ENCODE results near the gene RBMS1. TPM values are rescaled to one million over a fixed set of nuclear protein-coding genes. Genes with fewer than 3 reads are reported as not detected.

RBMS1 gene
- total and polyA plus RNA-seq, 2 of the 4 experiments (the other 2 are of a cell fraction) = 43.5 to 64.9 TPM

DNA sequence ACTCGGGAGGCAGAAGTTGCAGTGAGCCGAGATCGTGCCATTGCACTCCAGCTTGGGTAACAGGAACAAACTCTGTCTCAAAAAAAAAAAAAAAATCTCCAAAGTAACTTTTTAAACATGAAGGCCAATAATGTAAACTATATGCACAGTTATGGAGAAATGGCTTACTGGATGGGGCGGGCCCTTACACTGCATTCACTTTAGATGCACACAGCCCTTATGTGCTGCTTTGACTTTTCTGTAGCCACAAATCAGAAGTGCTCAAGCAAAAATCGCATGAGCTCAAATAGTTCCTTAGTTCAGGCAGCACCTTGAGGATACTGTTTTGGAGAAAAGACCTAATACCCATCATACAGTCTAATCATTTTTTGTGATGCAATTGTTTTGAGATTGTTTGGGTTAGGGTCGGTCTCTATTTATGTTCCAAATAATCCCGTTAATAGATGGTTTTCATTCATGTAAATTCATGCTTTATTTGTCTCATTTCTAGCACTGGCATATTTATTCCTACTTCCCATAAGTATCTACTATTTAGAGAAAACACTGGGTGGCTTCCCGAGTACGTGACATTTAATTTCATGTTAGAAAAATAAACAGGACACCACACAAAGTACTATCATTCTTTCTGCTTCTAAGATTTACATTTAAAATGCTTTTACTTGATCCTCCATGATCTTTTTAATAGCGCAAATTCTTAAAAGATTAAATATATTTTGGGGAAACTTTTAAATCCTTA, 34.7 kb downstream of the RBMS1 start:
- no peaks in the 10 kb centered on the region for H3K9me3 ChIP-seq (ENCODE audit: control insufficient read depth, insufficient read depth, low read length)
- peaks cover 18% of the 10 kb centered on the region for H4K20me1 ChIP-seq (ENCODE audit: insufficient read depth, low read length)
- 0 out of 2 replicates have a peak overlapping the region, but pooled peaks have one; percentile 32 for H2BK20ac ChIP-seq (ENCODE audit: low read depth, low read length)
- H2AK5ac ChIP-seq (ENCODE audit: low read depth, low read length) = peak overlapping the region; percentile 54; the same call in 1 of the 2 replicates
- peak overlapping the region; percentile 5; the same call in 1 of the 2 replicates for H3K4me3 ChIP-seq (ENCODE audit: insufficient read depth, low read depth, low read length)
- DNase-seq = peak; percentile 55
- no TSS peak for BruUV-seq (replicated peaks)
- H3K9me1 ChIP-seq (ENCODE audit: insufficient read depth, low read length) = peaks cover 11% of the 10 kb centered on the region
- H3K4me2 ChIP-seq (ENCODE audit: low read depth, low read length) = peak overlapping the region; percentile 81
- in situ Hi-C loops (cut with MboI; ENCODE audit: low sequenced_read_pairs) = no loop called here
- H2BK5ac ChIP-seq (ENCODE audit: low read depth, low read length, poor library complexity, severe bottlenecking) = peak overlapping the region; percentile 95
- peak overlapping the region; percentile 82 for H3K18ac ChIP-seq (ENCODE audit: low read depth, low read length)
- peak overlapping the region; percentile 63 for H4K91ac ChIP-seq (ENCODE audit: insufficient read depth, low read depth, low read length)
- intact Hi-C loops (cut with micrococcal nuclease) = no loop called here
- H3K9ac ChIP-seq (ENCODE audit: low read depth, low read length) = no peak overlapping the region
- peaks cover 39 to 70% of the 10 kb centered on the region in 2 experiments for H3K79me1 ChIP-seq (ENCODE audit: low read depth in 1 of 2, low read length in 2 of 2)
- ATAC-seq (ENCODE audit: low read depth) = peak; percentile 86
- dilution Hi-C loops (cut with HindIII; ENCODE audit: low sequenced_read_pairs, unreplicated experiment) = no loop called here
- WGBS, 2 experiments (ENCODE audit: extremely low coverage in 2 of 2, insufficient read length in 1 of 2) = no CpG with 5 or more reads among the region's 10 CpGs
- no peak overlapping the region for H2BK15ac ChIP-seq (ENCODE audit: low read depth, low read length)
- peaks cover 21% of the 10 kb centered on the region for H3K4me1 ChIP-seq (ENCODE audit: control insufficient read depth, insufficient read depth, low read length)
- H3K36me3 ChIP-seq (ENCODE audit: control insufficient read depth, insufficient read depth, low read length) = 0 out of 2 replicates have a peak, but pooled peaks cover 2% of the 10 kb centered on the region
- H3K23ac ChIP-seq (ENCODE audit: low read depth, low read length) = peak overlapping the region; percentile 79
- H2BK120ac ChIP-seq (ENCODE audit: low read depth, low read length) = peak overlapping the region; percentile 45
- peak overlapping the region; percentile 95 for H3K27ac ChIP-seq (ENCODE audit: insufficient read depth, low read length)
- peak overlapping the region; percentile 45; the same call in 1 of the 2 replicates for H3K56ac ChIP-seq (ENCODE audit: extremely low read depth, insufficient read depth, low read length)
- ChIA-PET POLR2A (ENCODE audit: unreplicated experiment) (interaction anchor here (0.6 kb wide), 1 partner anchor 790 kb away, joined by 3 read pairs; no protein-coding TSS in a partner anchor), CTCF (interaction anchor here (0.6 kb wide), 1 partner anchor 11 kb away, joined by 3 read pairs; no protein-coding TSS in a partner anchor)
- no peak overlapping the region for H2AFZ ChIP-seq (replicated peaks; ENCODE audit: low read length, poor library complexity)
- H3K4ac ChIP-seq (ENCODE audit: low read depth, low read length) = peak overlapping the region; percentile 64
- no peak overlapping the region for H2AK9ac ChIP-seq (replicated peaks; ENCODE audit: low read depth, low read length, poor library complexity)
- H4K5ac ChIP-seq (ENCODE audit: low read depth, low read length) = peak overlapping the region; percentile 84
- peak overlapping the region; percentile 41 for H3K14ac ChIP-seq (replicated peaks; ENCODE audit: low read depth, low read length)
- peak overlapping the region in 1 of 2 experiments; percentile 82; a peak in 3 of 4 replicates for H4K8ac ChIP-seq (ENCODE audit: low read depth in 2 of 2, low read length in 2 of 2)
- H3K27me3 ChIP-seq (ENCODE audit: control insufficient read depth, insufficient read depth, low read length) = no peaks in the 10 kb centered on the region
- TF ChIP-seq, protein P1, sequence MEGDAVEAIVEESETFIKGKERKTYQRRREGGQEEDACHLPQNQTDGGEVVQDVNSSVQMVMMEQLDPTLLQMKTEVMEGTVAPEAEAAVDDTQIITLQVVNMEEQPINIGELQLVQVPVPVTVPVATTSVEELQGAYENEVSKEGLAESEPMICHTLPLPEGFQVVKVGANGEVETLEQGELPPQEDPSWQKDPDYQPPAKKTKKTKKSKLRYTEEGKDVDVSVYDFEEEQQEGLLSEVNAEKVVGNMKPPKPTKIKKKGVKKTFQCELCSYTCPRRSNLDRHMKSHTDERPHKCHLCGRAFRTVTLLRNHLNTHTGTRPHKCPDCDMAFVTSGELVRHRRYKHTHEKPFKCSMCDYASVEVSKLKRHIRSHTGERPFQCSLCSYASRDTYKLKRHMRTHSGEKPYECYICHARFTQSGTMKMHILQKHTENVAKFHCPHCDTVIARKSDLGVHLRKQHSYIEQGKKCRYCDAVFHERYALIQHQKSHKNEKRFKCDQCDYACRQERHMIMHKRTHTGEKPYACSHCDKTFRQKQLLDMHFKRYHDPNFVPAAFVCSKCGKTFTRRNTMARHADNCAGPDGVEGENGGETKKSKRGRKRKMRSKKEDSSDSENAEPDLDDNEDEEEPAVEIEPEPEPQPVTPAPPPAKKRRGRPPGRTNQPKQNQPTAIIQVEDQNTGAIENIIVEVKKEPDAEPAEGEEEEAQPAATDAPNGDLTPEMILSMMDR (conservative IDR thresholded peaks at IDR 0.05; ENCODE audit: low read depth, low read length) = no peak
- TF ChIP-seq MXI1 (IDR thresholded peaks at IDR 0.05; ENCODE audit: borderline replicate concordance, low read depth, low read length) (no peak), RFX5 (IDR thresholded peaks at IDR 0.05; ENCODE audit: low read depth, low read length) (no peak), FOS (IDR thresholded peaks at IDR 0.05; ENCODE audit: low read depth, low read length) (no peak), SMC3 (IDR thresholded peaks at IDR 0.05; ENCODE audit: low read depth, low read length) (no peak), MAFK (IDR thresholded peaks at IDR 0.05; ENCODE audit: low read depth, low read length) (no peak), CHD1 (IDR thresholded peaks at IDR 0.05; ENCODE audit: low read depth, low read length) (no peak), MAZ (IDR thresholded peaks at IDR 0.05; ENCODE audit: borderline replicate concordance, low read depth, low read length) (no peak), RCOR1 (IDR thresholded peaks at IDR 0.05; ENCODE audit: insufficient replicate concordance, low read length) (no peak), NFE2L2 (IDR thresholded peaks at IDR 0.05; ENCODE audit: low read depth, low read length) (no peak), RAD21 (IDR thresholded peaks at IDR 0.05; ENCODE audit: low read length) (no peak), BHLHE40 (IDR thresholded peaks at IDR 0.05; ENCODE audit: low read depth, low read length) (no peak)
- TF ChIP-seq, protein P2, sequence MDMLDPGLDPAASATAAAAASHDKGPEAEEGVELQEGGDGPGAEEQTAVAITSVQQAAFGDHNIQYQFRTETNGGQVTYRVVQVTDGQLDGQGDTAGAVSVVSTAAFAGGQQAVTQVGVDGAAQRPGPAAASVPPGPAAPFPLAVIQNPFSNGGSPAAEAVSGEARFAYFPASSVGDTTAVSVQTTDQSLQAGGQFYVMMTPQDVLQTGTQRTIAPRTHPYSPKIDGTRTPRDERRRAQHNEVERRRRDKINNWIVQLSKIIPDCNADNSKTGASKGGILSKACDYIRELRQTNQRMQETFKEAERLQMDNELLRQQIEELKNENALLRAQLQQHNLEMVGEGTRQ (IDR thresholded peaks at IDR 0.05; ENCODE audit: low read depth, low read length) = no peak
- TF ChIP-seq, protein P3, sequence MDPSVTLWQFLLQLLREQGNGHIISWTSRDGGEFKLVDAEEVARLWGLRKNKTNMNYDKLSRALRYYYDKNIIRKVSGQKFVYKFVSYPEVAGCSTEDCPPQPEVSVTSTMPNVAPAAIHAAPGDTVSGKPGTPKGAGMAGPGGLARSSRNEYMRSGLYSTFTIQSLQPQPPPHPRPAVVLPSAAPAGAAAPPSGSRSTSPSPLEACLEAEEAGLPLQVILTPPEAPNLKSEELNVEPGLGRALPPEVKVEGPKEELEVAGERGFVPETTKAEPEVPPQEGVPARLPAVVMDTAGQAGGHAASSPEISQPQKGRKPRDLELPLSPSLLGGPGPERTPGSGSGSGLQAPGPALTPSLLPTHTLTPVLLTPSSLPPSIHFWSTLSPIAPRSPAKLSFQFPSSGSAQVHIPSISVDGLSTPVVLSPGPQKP (IDR thresholded peaks at IDR 0.05; ENCODE audit: borderline replicate concordance, low read depth, low read length) = no peak

All from IMR-90 (cell line).